OCI-LY1 (cell line): ENCODE data around the gene TCERG1L.

ENCODE experiments used
- EZH2 ChIP-seq: fragments of 200-600 bp; sonication (generic), shearing (Covaris generic); IDR thresholded peaks from 2 replicates; pipeline ENCODE4 v1.8.0; 2017; ENCODE audit warnings: borderline replicate concordance, mixed run types, mild to moderate bottlenecking, antibody characterized with exemption, low read length, moderate library complexity, mixed read lengths
- TF ChIP-seq, protein P1 (sequence below): fragments of 200-600 bp; sonication (generic), shearing (Covaris generic); IDR thresholded peaks from 2 replicates; pipeline ENCODE4 v1.5.1; 2017; ENCODE audit warnings: mild to moderate bottlenecking, antibody characterized with exemption, low read length, moderate library complexity, mixed read lengths

DNA sequence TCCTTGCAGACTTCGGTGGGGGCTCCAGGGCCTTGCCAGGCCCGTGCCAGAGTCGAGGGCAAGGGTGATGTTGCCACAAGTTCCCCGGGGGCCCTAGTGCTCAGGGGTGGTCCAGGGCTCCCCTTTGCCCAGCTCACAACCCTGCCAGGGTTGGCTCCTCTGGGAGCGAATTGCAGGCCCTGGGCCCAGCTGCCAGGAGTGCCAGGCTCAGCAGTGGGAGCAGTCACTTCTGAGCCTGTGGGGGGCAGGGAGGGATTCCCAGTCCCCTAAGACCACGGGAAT lies 43.8 kb downstream of the TCERG1L start:
- TF ChIP-seq, protein P1, sequence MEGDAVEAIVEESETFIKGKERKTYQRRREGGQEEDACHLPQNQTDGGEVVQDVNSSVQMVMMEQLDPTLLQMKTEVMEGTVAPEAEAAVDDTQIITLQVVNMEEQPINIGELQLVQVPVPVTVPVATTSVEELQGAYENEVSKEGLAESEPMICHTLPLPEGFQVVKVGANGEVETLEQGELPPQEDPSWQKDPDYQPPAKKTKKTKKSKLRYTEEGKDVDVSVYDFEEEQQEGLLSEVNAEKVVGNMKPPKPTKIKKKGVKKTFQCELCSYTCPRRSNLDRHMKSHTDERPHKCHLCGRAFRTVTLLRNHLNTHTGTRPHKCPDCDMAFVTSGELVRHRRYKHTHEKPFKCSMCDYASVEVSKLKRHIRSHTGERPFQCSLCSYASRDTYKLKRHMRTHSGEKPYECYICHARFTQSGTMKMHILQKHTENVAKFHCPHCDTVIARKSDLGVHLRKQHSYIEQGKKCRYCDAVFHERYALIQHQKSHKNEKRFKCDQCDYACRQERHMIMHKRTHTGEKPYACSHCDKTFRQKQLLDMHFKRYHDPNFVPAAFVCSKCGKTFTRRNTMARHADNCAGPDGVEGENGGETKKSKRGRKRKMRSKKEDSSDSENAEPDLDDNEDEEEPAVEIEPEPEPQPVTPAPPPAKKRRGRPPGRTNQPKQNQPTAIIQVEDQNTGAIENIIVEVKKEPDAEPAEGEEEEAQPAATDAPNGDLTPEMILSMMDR = no peak
- no peak for TF ChIP-seq EZH2
